Measurements from ENCODE around the gene PDE3B.

Gene PDE3B

DNA sequence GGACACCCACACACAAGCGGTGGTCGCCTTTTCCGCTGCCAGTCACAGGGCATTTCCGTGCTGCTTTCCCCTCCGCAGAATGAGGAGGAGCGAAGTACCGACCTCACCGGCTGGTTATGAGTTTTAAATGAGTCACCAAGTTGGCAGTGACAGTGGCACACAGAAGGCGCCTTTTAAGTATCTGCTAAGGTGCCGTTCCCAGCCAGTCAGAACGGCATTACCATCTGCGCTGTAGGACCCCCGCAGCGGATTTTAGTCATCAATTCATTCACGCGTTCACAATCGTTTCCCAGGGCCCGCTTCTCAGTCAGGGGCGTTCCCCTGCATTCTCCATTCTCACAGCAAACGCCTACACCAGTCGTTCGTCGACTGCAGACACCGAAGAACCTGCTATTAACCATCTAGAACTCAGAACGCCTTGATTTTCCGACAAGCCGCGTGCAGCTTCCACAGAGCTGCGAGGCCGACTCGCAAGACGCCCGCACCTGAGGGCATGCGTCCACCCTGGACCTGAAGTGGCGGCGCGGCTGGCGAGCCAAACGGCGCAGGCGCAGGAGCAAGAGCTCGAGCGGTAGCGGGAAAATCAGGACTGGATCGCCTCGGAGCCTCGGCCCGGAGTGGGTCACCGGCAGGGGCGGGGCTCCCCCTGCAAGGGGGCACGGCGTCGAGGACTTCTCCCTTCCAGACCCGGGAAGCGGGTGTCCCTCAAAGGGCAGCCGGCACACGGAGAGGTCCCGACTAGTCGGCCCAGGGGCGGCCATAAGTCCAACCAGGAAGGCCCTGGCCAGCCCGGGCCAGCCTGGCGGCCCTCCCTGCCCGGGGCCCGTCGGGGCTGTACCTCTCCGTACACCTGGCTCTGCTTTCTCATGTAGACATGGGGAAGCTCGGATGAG, 247.8 kb downstream of the PDE3B start:
- peak; percentile 70 to 95 (median 80) for DNase-seq

DNA sequence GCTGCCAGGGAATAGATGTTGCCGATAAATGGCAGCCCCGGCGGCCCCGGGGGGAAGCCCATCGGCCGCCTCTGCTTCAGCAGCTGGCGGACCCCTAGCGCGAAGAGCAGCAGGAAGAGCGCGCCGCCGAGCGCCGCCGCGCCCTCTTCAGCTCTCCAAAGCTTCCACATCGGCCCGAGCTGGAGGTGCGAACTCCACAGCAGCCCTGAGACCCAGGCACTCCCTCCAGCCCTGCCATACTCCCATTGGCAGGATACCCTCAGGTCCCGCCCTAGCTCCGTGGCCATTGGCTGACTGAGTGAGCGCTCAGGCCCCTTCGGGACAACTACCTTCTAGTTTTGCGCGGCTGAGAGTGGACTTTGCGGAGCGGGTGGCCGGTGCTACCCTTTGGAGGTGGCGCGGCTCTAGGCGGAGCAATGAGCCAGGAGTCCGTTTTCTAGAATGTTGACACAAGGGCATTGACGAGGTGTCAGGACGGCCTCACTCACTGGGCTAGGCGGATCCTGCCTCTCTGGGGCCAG, 248.5 kb downstream of the PDE3B start, which contains the start of gene CYP2R1:
CYP2R1 (minus strand) TSS at position 196 of the 521 bp plus-strand sequence; CDS start at position 170, 26 bp downstream.
- DNase-seq, result peak; percentile 73 to 97 (median 83)

DNA sequence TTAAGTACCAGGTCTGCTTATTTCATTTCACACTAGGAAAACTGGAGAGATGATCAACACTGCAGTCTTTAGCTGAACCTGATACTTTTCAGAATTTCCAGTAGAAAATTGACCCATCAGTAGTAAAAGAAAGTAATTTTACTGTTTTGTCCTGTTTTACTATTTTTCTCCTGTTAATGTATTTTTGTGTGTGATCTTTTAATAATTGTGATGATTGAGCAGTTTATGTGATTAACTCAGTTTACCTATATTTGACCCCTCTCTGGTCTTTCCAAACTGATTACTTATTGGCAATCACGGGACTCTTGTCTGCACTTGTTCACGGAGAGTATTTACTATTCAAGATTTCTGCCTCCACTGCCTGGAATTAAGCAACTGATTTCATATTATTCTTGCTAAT, 249.0 kb downstream of the PDE3B start:
- DNase-seq, result no peak

DNA sequence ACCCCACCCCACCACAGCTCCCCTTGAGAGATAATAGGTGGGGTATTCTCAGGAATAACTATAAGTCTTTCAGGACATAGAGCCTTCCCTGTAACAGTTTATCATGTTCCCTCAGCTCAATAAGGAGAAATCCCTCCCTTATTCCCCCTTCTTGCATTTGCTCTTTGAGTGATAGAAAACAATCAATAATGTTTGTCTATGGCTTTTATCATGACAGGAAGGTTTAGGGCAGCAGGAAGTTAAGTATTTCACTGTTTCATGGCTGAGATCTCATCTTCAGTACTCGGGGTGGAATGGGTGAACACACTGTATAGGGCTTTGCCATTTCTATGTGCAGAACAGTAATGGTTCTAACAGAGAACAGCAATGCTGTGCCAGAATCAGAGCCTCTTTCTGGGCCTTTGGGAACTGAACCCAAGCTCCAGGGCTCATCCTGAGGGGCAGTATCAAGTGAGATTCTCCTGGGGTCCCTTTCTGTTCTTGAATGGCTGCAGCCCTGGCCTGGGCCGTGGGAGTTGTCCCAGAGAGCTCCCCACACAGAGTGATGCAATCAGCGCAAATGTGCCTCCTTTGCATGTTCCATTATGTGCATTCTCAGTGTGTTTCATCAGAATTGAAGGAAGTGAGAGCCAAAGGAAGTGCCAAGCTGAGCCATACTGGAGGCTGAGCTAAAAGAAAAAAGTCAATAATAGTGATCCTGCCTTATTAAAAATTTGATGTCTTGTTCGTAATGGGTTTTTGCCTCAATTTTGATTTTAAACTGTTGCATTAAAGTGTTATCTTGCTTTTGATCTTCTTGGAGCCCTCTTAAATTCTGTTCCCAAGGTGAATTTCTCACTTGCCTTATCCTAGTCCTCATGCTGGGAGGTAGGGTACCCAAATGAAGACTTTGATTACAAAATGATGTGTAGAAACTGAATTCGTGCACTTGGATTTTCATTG, 251.3 kb downstream of the PDE3B start:
- no peak for DNase-seq

DNA sequence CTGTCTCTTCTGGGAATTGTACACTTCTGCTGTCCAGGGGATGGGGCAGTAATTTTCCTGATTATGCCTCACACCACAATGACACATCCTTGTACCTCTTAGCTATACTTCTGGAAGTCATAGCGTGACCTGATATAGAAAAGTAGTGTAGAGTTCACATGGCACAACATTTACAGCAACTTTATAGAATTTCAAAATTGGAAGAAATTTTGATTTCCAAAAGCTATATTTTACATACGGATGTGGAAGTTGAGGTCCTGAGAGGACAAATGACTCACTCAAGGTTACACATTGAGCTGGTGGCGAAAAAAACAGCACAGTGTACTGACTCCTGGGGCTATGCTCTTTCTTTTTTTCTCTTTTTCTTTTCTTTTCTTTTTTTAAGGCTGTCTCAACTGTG, 254.8 kb downstream of the PDE3B start:
- no peak for DNase-seq

DNA sequence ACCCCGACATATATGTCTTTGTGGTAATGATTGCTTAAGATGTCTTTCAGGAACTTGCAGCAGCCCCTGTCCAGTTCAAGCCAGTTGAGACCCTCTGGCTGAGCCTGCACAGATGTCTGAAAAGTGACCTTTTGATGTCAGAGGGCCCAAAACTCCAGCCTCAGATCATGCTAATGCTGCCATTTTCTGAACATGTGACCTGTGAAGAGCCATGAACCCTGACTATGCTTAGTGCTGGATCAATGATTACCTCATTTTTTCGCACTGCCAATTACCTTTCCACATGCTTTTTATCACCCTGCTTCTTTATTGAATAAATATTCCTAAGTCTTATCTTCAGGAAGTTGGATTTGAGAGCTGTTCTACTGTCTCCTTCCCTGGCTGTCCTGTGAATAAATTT, 255.3 kb downstream of the PDE3B start:
- no peak for DNase-seq

DNA sequence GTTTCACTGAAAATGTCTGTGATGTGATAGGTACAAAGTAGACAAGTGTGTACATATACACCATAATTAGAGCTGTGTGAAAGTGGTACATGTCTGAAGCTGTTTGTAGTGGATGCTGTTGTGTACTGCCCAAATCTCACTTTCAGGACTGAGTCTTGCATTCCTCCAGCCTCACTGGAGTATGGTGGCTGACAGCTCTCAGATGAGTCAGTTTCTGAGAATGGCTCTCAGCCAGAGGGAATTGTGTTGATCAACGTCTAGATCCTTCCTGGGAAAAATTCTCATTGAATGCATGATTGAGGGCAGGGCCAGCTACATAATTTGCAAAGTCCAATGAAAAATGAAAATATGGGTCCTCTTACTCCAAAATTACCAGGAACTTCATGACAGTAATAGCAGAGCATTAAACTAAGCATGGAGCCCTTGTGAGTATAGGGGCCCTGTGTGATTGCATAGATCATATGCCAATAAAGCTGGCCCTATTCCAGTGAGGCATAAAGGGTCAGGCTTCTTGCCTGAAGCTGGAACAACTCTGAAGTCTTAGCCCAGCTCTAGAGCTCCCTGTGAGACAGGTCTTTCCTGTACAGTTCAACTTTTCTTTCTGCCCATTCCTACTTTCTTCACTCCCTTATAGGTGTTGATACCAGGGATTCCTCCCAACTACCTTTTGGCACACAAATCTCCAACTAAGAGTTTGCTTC, 259.2 kb downstream of the PDE3B start:
- no peak for DNase-seq

DNA sequence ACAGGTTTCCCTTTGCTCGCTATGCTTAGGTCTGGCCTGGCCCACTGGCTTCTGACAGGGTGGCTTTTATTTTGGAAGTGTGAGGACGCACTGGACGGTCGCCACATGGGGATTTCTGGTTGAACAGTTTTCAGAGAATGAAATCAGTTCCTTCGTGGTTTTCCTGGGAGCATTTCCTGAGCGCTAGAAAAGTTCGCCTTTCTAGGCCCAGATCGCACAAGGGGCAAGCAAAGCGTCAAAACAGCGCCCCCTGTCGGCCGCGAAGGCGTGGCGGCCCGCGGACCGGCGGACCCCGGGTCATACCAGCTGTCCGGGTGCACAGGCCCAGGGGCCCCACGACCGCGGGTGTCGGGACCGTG, 261.1 kb downstream of the PDE3B start:
- peak; percentile 58 to 79 (median 74) for DNase-seq

DNA sequence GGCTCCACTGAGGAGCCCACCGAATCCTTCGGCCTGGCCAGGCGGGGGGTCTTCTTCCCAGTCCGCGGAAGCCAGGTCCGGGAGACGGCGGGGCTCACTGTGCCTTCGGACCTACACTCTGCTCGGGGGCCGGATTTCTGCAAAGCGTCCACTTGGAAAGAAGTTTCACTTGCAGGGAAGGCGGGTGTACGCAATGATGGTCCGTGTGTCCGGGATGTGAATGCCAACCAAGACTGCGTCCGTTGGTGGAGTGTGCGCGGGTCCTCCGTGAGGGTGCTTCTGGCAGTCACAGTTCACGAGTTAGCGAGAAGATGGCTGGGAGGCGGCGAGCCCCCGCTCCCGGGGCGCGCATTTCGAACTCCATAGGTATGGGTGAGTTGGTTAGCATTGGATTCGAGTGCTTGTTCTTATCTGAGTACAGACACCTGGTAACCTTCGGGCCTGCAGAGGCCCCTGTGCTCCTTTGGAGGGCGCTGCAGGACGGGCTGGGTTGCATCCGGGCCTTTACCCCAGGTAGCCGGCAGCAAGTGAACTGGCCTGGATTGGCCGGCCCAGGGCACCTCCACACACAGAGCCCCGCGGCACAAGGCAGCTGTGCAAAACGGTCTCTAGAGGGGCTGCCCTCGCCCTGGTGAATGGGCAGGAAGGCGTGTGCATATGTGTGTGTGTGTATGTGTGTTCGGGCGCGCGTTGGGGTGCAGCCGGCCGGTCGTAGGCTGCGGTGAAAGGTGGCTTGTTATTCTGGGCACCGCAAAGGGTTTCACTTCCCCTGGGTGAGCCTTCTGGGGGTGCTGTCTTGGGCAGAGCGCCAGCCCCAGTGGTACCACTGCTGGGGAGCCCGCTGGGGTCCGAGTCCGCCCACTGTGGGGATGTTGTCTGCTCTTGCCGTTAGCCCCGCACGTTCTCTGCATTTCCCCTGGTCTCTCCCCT, 261.8 kb downstream of the PDE3B start:
- peak; percentile 43 to 92 (median 68) for DNase-seq

DNA sequence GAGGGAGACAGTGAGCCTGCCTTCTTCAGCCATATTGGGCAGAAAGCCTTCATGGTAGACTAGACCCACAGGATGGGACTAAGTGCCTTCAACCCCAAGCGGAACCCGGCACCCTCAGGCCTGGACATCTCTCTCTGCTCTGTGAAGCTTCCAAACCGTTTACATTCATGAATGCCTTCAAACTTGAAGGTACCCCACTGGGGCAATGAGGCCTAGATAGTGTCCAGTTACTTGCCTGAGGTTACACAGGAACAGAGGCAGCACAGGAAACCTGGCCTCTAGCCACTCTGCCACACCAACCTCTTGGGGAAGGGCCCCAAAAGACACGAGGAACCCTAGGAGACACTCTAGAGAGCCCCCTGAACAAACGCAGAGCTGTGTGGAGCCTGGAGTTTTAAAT, 263.0 kb downstream of the PDE3B start:
- no peak for DNase-seq

DNA sequence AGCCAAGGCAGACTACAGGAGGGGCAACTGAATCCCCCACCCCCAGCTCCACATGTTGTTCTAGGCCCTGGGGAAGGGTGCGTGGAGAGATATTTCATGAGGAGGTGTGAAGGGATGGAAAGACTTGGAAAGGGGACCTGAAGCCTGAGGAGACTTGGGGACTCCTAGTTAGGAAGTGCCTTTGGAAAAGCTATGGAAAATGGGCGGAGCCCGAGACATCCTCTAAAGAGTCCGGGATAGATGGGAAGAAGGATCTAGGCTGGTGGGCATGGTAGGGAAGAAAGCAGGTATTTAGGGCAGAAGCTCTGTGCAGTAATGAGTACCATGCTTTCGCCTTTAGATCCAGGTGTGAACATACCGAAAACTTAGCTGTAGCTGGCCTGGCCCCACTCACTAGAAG, 263.4 kb downstream of the PDE3B start:
- DNase-seq, result no peak

DNA sequence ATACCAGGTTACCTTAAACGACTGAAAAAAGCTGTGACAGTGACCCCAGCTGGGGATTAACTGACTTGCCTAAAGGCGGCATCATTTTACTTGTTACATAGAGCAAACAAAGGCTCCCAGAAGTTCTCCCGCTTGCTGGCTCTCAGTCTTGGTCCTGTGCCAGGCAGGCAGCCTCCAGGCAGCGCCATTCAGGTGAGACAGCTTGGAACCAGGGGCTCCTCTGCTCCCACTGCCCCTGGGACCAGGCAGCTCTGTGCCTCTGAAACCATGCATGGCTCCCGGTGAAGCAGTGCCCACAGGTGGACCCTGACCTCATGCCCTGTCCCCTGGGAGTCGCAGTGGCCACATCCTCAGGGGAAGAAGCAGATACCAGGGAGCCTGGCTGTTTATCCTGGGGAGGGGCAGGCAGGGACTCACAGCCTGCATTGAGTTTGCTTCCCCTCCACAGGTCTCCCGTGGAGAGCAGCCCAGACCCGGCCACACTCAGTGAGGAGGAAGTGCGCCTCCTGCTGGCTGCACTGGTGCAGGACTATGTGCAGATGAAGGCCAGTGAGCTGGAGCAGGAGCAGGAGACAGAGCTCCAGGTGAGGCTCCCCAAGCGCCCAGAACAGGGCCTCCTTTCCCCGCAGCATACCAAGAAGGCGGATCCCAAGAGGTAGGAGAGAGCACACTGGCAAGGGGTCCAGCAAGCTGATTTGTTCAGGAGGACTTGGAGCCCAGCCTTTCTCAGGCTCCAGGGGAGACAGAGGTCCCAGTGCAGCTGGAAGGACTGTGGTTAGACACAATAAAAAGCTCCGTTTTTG, 264.0 kb downstream of the PDE3B start:
- DNase-seq, result peak; percentile 61 to 84 (median 74)

DNA sequence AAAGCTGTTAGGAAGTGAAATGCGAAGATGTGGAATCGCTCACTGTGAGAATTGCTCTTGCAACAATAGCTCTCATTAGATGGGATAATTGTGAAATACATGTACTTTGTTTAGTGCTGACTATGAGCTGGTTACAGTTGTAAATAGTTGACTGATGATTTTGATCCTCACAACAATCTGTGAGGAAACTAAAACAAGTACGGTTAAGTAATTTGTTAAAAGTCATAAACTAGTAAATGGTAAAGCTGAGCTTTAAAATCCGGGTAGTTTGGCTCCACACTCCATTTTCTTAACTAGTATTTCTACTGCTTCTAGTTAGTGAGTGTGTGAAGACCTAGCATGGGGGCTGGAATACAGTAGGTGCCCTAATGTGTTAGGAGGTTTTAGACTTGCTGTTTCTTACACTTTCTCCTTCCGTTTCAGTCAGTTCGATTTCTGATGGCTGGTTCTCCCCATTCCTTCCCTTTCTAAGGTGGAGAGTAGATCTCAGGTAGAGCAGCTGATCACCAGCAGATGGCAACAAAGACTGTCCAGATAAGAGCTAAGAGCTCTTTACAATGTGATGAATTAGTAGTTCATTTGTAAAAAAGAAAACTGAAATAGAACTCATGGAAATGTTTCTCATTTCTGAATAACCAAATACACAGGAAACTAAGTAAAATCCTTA, 264.7 kb downstream of the PDE3B start:
- peak in 1 of 5 experiments; percentile 73 for DNase-seq

DNA sequence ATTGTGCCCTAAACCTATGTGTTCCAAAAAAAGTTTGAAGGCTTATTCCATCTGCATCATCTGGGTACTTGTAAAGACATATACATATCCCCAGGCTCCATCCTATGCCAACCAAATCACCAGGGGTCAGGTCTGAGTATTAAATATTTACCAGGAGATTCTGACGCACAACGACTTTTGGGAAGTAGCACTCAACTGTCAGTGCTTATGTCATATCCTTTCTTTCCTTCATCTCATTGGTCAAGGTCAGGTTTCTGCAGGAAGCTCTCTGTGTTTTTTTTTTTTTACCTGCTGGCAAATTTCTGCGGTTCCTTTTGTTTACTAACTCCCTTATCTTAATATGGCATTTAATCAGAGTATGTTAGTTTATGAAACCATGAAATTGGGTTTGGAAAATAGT, 270.9 kb downstream of the PDE3B start:
- no peak for DNase-seq

DNA sequence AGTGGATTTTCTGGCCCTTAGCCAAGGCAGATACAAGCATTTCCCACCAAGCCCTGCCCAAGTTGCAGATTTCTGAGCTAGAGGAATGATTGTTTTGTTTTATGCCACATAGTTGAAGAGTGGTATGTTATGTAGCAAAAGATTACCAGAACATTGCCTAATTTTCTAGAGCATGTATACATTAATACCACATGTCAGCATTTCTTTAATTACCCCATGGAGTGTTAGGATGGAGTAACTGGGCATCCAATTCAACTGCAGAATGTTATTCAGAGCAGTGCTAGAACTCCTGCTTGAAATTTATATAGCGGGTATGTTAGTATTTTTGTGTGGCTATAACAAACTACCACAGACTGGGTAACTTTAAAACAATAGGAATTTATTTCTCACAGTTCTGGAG, 272.8 kb downstream of the PDE3B start:
- no peak for DNase-seq
